ENCODE measurements around the gene KERA. TPM values are rescaled to one million over a fixed set of nuclear protein-coding genes. Genes with fewer than 3 reads are reported as not detected.

KERA gene
- total and polyA plus RNA-seq, 2 experiments from 2014 or later, result not detected

GRCh38 chr12:91003737-91004136, 54.1 kb downstream of the KERA start:
- no peaks in the 10 kb centered on the region for H3K9me2 ChIP-seq (ENCODE audit: insufficient read depth)
- H3K4me3 Mint-ChIP-seq, result no peak overlapping the region
- no peaks in the 10 kb centered on the region for H3K4me1 Mint-ChIP-seq
- no peaks in the 10 kb centered on the region for H3F3A ChIP-seq (replicated peaks; ENCODE audit: low read depth)
- no peak overlapping the region for H3K4me2 ChIP-seq
- TF ChIP-seq CTCF (conservative IDR thresholded peaks at IDR 0.05; ENCODE audit: low read depth in 2 of 2) (no peak), CREB1 (CRISPR knock-in tag; IDR thresholded peaks at IDR 0.05; ENCODE audit: low read depth) (no peak), NANOG (IDR thresholded peaks at IDR 0.05; ENCODE audit: borderline replicate concordance) (no peak), ZNF331 (CRISPR knock-in tag; IDR thresholded peaks at IDR 0.05; ENCODE audit: low read depth) (no peak), ZNF462 (CRISPR knock-in tag; IDR thresholded peaks at IDR 0.05) (no peak), REST (IDR thresholded peaks at IDR 0.05; ENCODE audit: unreplicated experiment) (no peak), POLR2AphosphoS5 (IDR thresholded peaks at IDR 0.05; ENCODE audit: low read depth) (no peak), JUNB (IDR thresholded peaks at IDR 0.05; ENCODE audit: unreplicated experiment) (no peak), EZH2 (IDR thresholded peaks at IDR 0.05; ENCODE audit: low read depth, unreplicated experiment) (no peak), EZH2phosphoT487 (IDR thresholded peaks at IDR 0.05; ENCODE audit: unreplicated experiment) (no peak)
- no peak overlapping the region for H3K4me3 ChIP-seq
- DNase-seq (ENCODE audit: low spot score), result no peak
- H3K9me3 Mint-ChIP-seq, result no peaks in the 10 kb centered on the region
- no peaks in the 10 kb centered on the region for H3K79me2 ChIP-seq (replicated peaks; ENCODE audit: insufficient read depth)
- H3K27ac Mint-ChIP-seq, result no peak overlapping the region
- H3K4me1 ChIP-seq (ENCODE audit: insufficient read depth), result no peaks in the 10 kb centered on the region
- no peak overlapping the region for H3K27ac ChIP-seq (ENCODE audit: low read depth)
- H3K27me3 Mint-ChIP-seq (ENCODE audit: insufficient read depth, low read depth, poor library complexity), result no peaks in the 10 kb centered on the region
- H4K20me1 ChIP-seq (replicated peaks; ENCODE audit: insufficient read depth), result no peaks in the 10 kb centered on the region
- ATAC-seq, result no peak
- no peaks in the 10 kb centered on the region for H3K27me3 ChIP-seq (ENCODE audit: insufficient read depth)
- no peaks in the 10 kb centered on the region for H3K36me3 ChIP-seq (ENCODE audit: insufficient read depth)
- no peaks in the 10 kb centered on the region for H3K36me3 Mint-ChIP-seq (ENCODE audit: low read depth)
- H2AFZ ChIP-seq, result no peak overlapping the region
